AG08396 (cell line): ENCODE measurements around the gene RGS10.
"Not testable (repeated sequence)": the region's sequence is repeated elsewhere in the genome, so short reads cannot be mapped to it uniquely, and the experiment has no call there.

ENCODE experiments used
- DNase-seq: peaks from one replicate; pipeline ENCODE4 v3.0.0; 2012; ENCODE audit warnings: low spot score, mixed read lengths

RGS10 gene

DNA sequence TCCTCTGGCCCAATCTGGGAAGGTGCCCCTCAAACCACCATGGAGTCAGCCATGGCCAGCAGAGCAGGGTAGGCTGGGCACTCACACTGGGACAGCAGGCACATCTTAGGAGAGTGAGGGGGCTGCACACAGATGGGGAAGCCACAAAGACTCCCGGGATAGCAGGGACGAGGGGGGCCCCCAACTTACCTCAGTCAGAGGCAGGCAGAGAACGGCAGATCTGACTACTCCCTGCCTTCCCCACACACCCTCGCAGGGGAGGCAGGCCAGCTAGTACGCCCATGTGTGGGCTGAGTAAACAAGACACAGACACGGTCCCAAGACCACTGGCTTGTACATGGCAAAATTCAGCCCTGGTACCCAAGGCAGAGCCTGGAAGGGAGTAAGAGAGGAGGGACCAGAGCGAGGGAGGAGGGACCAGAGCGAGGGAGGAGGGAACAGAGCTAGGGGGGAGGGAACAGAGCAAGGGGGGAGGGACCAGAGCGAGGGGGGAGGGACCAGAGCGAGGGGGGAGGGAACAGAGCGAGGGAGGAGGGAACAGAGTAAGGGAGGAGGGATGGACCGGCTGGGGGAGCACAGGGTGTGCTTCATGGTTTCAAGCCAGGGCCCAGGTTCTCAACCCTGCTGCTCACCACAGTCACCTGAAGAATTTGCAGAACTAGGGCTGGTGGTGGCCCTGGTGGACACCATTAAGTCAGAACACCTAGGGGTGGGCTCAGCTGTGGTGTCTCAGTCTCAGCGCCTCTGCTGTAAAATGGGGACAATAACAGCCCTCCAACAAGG, 73.8 kb downstream of the RGS10 start:
- DNase-seq: no peak

DNA sequence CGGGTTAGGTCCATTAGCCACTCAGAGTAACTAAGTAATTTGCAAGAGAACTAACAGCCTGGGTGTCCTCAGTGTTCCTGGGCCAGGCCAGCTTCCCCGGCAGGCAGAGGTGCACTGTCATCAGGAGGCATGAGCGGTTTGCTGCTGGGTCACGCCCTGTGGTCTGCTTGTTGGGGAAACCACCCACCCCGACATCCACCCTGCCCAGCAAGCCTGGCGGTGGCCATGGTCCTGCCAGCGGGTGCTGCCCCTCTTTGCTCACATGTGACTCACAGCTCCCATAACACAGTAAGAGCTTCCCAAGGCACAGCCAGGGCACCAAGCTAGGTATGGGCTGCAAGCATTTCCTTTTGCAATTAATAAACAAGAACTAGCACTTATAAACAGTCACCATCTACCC, 75.9 kb downstream of the RGS10 start:
- no peak for DNase-seq

- no peak for DNase-seq
Measured at GRCh38 chr10:119466076-119466475, 76.4 kb downstream of the RGS10 start.

DNA sequence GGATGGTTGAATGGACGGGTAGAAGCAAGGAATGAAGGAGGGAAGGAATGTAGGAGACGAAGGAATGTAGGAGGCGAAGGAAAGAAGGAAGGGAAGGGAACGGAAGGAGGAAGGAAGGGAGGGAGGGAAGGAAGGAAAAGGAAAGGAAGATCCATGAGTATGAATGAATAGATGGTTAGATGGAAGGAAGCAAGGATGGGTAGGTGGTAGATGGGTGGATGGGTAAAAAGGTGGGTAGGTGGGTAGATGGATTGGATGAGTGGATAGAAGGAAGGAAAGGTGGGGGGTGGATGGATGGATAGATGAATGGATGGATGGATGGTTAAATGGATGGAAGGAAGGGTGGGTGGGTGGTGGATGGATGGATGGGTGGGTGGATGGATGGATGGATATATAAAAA, 77.4 kb downstream of the RGS10 start:
- no peak for DNase-seq

DNA sequence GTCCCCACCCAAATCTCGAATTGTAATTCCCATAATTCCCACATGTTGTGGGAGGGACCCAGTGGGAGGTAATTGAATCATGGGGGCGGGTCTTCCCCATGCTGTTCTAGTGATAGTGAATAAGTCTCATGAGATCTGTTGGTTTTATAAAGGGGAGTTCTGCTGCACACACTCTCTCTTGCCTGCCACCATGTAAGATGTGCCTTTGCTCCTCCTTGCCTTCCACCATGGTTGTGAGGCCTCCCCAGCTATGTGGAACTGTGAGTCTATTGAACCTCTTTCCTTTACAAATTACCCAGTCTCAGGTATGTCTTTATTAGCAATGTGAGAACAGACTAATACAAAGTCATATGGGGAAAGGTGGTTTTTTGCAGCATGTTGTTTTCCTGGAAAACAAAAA, 79.3 kb downstream of the RGS10 start:
- DNase-seq: not testable (repeated sequence)

DNA sequence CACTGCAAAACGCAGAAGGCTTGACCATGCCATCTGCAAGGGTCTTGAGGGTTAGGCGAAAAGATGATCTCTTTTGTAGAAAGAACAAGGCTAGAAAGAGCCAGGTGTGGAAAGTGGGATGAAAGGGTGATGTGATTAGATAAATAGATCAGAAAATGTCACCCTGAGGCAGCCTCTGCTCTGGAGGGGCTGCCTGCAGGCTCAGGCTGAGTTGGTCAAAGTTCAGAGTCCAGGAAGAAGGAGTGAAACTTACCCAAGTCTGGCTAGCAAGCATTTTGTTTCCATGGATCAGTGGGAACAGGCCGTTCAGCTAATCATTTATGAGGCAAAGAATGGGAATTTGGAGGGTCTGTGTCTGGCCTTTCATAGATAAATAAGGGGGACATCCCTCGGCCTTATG, 79.7 kb downstream of the RGS10 start:
- no peak for DNase-seq

DNA sequence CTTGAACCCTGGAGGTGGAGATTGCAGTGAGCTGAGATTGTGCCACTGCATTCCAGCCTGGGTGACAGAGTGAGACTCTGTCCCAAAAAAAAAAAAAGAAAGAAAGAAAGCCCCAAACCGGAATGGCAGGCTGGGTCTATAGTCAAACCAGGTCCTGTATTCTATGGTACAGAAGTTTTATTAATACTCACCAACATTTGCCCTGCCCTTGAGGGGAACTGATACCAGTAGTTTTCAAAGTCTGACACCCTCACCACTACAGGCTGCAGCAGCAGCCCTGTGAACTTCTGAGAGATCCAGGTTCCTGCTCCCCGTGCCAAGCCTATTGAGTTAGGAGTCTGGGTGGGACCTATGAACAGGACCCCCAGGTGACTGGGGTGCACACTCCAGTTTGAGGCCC, 80.6 kb downstream of the RGS10 start:
- DNase-seq: no peak

DNA sequence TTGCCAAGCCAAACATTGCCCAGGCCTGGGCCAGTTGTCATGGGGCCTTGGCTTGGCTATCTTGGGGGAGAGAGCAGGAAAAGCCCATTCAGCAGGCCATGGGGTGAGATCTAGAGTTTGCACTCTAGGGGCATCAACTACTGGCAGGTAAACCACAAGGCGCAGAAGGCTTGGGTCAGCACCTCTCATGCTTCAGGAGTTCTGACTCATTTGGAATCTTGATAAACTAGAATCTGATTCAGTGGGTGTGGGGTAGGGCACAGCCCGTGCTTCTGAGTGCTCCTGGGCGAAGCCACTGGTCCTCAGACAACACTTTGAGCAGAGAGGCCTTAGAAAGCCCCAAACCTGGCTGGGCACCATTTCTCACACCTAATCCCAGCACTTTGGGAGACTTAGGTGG, 81.1 kb downstream of the RGS10 start:
- peak; percentile 17 for DNase-seq

- no peak for DNase-seq
Measured at GRCh38 chr10:119460369-119461195, 81.9 kb downstream of the RGS10 start.

DNA sequence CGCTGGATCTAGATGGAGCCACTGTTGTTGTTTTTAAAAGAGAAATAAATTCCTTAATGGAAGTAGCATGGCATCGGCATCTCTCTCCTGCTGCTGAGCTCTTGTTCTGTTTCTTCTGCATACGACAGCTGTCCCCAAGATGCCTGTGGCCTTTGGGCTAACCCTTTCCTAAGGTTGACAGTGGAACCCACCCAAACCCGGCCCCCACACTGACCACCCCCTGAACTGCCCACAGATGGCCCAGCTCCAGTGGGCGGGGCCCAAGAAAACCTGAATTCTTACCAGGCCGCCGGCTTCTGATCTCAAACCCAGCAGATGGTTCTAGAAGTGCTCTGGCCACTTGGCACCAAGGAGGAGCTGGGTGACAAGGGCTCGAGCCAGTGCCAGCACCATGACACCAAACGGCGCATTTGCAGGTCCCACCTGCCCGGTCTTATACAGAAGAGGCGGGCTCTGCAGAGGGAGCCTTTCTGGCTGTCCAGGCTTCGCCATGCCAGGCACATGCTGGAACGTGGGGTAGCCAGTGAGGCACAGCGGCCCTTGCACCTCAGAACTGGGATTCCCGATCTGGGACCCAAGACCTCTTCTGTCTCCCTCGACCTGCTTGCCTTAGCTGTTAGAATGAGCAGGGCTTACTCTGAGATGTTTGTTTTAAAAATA, 82.7 kb downstream of the RGS10 start:
- DNase-seq: no peak

DNA sequence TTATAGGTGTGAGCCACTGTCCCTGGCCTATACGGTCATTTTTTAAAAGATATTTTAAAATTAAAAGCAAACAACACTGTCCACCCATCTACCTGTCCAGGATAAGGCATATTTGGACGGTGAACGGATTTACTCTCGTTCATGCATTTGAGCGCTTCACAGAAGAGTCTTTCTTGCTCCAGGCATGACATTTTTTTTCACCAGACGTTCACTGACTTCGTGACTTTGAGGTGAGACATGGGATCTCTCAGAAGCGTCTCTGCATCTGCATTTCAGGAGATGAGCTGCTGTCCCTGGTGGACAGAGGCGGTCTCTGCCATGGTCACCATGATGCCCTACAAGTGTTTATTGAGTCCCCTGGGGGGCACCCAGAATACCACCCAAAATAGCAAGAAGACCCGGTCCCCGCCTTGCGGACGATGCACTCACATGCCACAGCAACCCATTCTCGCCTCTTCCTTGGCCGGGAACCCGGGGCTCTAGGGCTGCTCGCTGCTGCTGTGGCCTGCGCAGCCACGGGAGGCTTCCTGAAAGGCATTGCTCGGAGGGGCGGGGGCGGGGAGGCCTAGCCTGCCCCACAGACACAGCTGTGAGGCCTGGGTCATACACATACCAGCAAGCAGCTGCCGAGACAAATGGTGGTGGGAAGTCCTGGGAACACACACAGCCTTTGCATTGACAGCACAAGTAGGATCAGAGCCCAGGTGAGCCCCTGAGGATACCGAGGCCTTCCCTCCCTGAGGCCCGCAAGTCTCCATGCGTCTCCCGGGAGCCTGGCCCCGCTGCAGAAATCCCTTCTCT, 84.4 kb downstream of the RGS10 start:
- no peak for DNase-seq

DNA sequence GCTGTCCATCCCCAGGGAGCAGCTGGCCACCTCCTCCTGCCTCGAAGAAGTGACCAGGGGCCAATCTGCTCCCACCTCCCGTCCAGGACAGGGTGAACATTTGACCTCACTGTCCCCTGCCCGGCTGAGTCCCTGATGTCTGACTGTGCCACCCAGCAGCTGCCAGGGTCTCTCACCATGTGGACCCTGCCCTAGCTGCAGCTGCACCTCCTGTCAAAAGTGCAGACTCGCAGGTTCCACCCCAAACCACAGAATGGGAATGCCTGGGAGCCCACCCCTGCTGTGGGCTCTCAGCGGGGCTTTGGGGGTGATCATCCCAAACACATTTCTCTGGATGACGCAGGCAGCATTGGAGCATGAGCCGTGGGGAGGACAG, 86.1 kb downstream of the RGS10 start:
- DNase-seq: no peak

DNA sequence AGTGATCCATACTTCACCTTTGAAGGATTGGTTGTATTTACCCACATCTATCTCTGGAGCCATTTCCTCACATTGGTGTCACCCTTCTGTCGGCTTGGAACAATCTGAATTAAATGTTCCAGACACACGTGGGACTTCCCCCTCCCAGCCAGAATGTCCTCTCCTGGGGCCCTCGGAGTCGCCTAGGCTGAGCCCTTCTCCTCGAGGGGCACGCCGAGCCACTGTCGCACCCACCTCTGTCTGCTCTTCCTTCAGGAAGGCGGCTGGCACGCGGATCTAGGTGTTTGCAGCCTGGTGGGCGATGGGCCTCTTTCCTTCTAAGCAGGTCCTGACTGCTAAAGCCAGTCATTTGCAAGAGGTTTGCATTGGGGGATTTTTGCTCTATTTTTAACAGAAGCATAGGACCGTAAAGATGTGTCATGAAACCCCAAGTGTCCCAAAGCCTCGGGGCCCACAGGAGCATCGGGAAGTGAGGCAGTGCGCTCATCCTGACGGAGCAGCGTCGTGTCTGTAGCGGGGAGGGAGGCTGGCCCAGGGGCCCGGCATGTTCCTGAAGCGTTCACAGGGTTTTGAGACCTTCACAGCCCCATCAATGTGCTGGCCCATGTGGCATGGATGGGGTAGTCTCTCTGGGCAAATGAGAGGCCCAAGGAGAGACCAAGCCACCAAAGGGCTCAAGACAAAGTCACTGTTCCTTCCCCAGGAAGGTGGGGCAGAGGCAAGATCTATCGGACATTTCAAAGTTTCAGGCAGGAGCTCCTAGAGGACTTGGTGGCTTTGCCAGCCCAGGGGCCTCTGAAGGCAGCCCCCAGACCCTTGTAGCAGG, 86.7 kb downstream of the RGS10 start:
- no peak for DNase-seq

- no peak for DNase-seq
Measured at GRCh38 chr10:119454990-119455389, 87.5 kb downstream of the RGS10 start.

DNA sequence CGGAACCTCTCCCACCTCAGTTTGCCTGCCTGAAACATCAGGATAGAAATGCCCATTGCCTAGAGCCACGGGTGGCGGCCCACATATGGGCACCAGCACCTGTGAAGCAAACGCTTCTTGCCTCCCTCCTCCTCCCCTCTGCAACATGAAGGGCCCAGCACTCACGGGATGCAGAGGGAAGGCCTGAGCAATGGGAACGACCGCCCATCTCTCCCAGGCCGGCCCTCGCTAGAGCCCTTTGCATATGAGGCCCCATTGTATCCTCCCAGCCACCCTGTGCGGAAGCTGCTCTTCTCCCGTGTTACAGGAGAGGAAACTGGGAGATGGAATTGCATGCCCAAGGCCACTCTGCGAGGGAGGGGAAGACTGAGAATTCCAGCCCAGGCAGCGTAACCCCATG, 88.2 kb downstream of the RGS10 start:
- no peak for DNase-seq

GRCh38 chr10:119453313-119453712, 89.2 kb downstream of the RGS10 start:
- no peak for DNase-seq

GRCh38 chr10:119452396-119452795, 90.1 kb downstream of the RGS10 start:
- no peak for DNase-seq

DNA sequence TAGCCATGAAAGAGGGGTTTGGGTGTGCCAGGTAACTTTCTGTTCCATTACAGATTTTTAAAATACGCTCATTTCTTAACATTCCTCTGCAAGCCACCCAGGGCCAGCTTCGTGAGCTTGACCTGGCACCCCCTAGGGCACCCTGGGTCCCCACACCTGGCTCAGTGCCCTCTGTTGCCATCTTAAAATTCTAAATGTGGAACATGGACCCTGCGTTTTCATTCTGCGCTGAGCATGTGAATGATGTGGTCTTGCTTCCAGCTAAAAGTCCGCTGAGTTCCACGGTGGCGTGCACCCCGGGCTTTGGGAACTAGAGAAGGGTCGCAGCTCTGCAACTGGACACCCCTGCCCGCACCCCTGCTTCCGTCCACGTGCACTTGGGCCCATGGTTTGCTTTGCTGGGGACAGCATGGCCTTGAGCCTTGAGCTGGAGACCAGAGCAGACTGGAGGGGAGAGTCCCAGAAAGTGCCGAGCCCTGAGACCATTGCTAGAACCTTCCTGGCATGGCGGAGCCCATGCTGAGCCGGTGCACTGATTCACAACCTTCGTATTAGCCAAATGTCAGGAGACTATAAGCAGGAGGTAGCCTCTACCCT, 91.1 kb downstream of the RGS10 start:
- no peak for DNase-seq

GRCh38 chr10:119450606-119451299, 91.8 kb downstream of the RGS10 start:
- peak; percentile 54 for DNase-seq
